Neural progenitor cell (in vitro differentiated cells): ENCODE data around the gene PTPN4.

Source experiments
- CTCF ChIP-seq: fragments of 200-600 bp; sonication (generic); IDR thresholded peaks from 2 replicates; pipeline ENCODE4 v1.5.1; 2017; ENCODE audit warnings: antibody characterized with exemption, mild to moderate bottlenecking
- EZH2 ChIP-seq: fragments of 200-600 bp; sonication (generic); IDR thresholded peaks from 2 replicates; pipeline ENCODE4 v1.6.1; 2017; ENCODE audit warnings: antibody characterized with exemption, mild to moderate bottlenecking, moderate library complexity

- TF ChIP-seq CTCF = no peak
- TF ChIP-seq EZH2 = no peak
These were observed 45.8 kb upstream of the PTPN4 start for GRCh38 chr2:119713819-119714490.
